ENCODE data around the gene CDC73. TPM values are rescaled to one million over a fixed set of nuclear protein-coding genes. Genes with fewer than 3 reads are reported as not detected.
A peak's percentile ranks its signal among the peaks of the same experiment; 100 is the strongest.

The CDC73 gene
- polyA plus RNA-seq, 1 donor (not counting 4 experiments of a cell fraction or from before 2014, with no cell fraction given) = 45.3 TPM

DNA sequence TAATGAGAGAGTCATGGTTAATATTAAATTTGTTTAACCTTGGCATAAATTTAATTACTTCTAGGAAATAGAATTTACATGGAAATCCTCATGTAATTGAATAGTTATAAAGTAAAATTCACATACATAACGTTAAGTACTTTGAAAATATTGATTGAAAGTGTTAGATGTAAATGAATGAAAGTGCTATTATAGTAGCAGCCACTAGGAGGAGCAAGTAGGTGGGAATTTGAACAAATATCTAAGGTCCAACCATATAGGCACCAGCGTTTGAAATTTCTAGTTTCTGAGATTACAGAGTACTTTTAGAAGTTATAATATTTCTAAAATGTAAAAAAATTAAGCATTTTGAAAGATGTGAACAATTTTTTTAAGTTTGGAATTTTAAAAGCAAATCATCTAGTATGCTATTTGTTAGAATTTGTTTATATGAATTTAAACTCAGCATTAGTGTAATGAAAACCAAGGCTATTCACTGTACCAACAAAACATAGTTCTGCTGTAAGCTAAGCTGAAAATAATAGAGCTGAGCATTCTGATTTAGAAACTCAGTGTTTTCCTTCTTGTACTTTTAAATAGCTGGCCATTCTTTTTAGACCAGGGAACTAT is 61.3 kb downstream of the CDC73 start:
- Histone ChIP-seq H2AFZ (ENCODE audit: control insufficient read depth, low read length) (no peak overlapping the region), H3K4me1 (ENCODE audit: control insufficient read depth, extremely low read depth, insufficient read depth, low read length) (peaks cover 15% of the 10 kb centered on the region), H3K4me3 (ENCODE audit: control insufficient read depth in 2 of 3, extremely low read depth in 1 of 3, insufficient read depth in 2 of 3, low read depth in 1 of 3, low read length in 3 of 3) (no peak overlapping the region), H3K9me3 (ENCODE audit: control insufficient read depth, low read depth, low read length) (no peaks in the 10 kb centered on the region), H3K36me3 (ENCODE audit: control insufficient read depth in 2 of 2, extremely low read depth in 1 of 2, insufficient read depth in 2 of 2, low read length in 2 of 2) (no peaks in the 10 kb centered on the region), H3K4me2 (ENCODE audit: control insufficient read depth, extremely low read depth, insufficient read depth, low read depth, low read length) (no peak overlapping the region), H3K9ac (ENCODE audit: control insufficient read depth, extremely low read depth, insufficient read depth, low read length) (no peak overlapping the region), H3K9me1 (ENCODE audit: control insufficient read depth, extremely low read depth, insufficient read depth, low read length) (no peaks in the 10 kb centered on the region), H3K27ac (ENCODE audit: control insufficient read depth, insufficient read depth, low read length) (no peak overlapping the region), H3K79me2 (ENCODE audit: control insufficient read depth, insufficient read depth, low read length) (peaks cover 47% of the 10 kb centered on the region), H4K20me1 (ENCODE audit: control insufficient read depth, extremely low read depth, insufficient read depth, low read length) (peaks cover 4% of the 10 kb centered on the region), H3K27me3 (ENCODE audit: control insufficient read depth, extremely low read depth, insufficient read depth, low read length) (no peaks in the 10 kb centered on the region)
- DNase-seq (ENCODE audit: low read depth, low spot score) (no peak), FAIRE-seq (no peak)
- dilution Hi-C loops (cut with MboI; ENCODE audit: extremely low pct_ligation_motif_present, low sequenced_read_pairs) = no loop called here
- no peak for TF ChIP-seq EZH2 (IDR thresholded peaks at IDR 0.05; ENCODE audit: low read length)
- TF ChIP-seq, protein P1, sequence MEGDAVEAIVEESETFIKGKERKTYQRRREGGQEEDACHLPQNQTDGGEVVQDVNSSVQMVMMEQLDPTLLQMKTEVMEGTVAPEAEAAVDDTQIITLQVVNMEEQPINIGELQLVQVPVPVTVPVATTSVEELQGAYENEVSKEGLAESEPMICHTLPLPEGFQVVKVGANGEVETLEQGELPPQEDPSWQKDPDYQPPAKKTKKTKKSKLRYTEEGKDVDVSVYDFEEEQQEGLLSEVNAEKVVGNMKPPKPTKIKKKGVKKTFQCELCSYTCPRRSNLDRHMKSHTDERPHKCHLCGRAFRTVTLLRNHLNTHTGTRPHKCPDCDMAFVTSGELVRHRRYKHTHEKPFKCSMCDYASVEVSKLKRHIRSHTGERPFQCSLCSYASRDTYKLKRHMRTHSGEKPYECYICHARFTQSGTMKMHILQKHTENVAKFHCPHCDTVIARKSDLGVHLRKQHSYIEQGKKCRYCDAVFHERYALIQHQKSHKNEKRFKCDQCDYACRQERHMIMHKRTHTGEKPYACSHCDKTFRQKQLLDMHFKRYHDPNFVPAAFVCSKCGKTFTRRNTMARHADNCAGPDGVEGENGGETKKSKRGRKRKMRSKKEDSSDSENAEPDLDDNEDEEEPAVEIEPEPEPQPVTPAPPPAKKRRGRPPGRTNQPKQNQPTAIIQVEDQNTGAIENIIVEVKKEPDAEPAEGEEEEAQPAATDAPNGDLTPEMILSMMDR (optimal IDR thresholded peaks at IDR 0.05 in 1 of 3, IDR thresholded peaks at IDR 0.05 in 1 of 3, conservative IDR thresholded peaks at IDR 0.05 in 1 of 3; ENCODE audit: extremely low read depth in 1 of 3, insufficient read depth in 2 of 3, low read length in 3 of 3) = peak in 2 of 3 experiments; percentile 54 to 62

DNA sequence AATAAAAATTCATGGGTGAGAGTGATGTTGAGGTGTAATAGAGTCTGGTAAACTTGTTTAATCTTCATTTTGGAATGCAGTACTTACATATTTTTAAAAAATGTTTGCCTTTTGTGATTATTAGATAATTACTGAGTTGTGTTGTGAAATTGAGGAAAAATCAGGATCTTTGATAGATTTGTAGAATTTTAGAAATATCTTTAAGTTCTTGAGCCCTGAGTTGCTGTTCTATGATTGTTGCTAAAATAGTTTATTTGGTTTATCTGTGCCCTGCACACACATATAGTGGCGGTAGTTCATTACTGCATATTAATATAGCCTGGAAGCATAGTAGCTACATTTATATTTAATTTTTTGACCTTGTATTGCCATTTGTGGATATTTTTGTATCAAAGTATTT is 62.9 kb downstream of the CDC73 start:
- FAIRE-seq = no peak
- Histone ChIP-seq H3K9ac (ENCODE audit: control insufficient read depth, extremely low read depth, insufficient read depth, low read length) (no peak overlapping the region), H3K4me2 (ENCODE audit: control insufficient read depth, extremely low read depth, insufficient read depth, low read depth, low read length) (no peak overlapping the region)

More for the DNA sequence above, 62.9 kb downstream of the CDC73 start:
- Histone ChIP-seq H3K27ac (ENCODE audit: control insufficient read depth, insufficient read depth, low read length) (no peak overlapping the region), H3K79me2 (ENCODE audit: control insufficient read depth, insufficient read depth, low read length) (peaks cover 60% of the 10 kb centered on the region), H3K36me3 (ENCODE audit: control insufficient read depth in 2 of 2, extremely low read depth in 1 of 2, insufficient read depth in 2 of 2, low read length in 2 of 2) (no peaks in the 10 kb centered on the region), H3K9me3 (ENCODE audit: control insufficient read depth, low read depth, low read length) (no peaks in the 10 kb centered on the region), H3K9me1 (ENCODE audit: control insufficient read depth, extremely low read depth, insufficient read depth, low read length) (no peaks in the 10 kb centered on the region), H4K20me1 (ENCODE audit: control insufficient read depth, extremely low read depth, insufficient read depth, low read length) (peaks cover 4% of the 10 kb centered on the region), H3K4me1 (ENCODE audit: control insufficient read depth, extremely low read depth, insufficient read depth, low read length) (peaks cover 15% of the 10 kb centered on the region), H3K27me3 (ENCODE audit: control insufficient read depth, extremely low read depth, insufficient read depth, low read length) (no peaks in the 10 kb centered on the region), H2AFZ (ENCODE audit: control insufficient read depth, low read length) (no peak overlapping the region), H3K4me3 (ENCODE audit: control insufficient read depth in 2 of 3, extremely low read depth in 1 of 3, insufficient read depth in 2 of 3, low read depth in 1 of 3, low read length in 3 of 3) (no peak overlapping the region)
- DNase-seq (ENCODE audit: low read depth, low spot score) = no peak
- dilution Hi-C loops (cut with MboI; ENCODE audit: extremely low pct_ligation_motif_present, low sequenced_read_pairs) = no loop called here
- TF ChIP-seq, protein P1 (optimal IDR thresholded peaks at IDR 0.05 in 1 of 3, IDR thresholded peaks at IDR 0.05 in 1 of 3, conservative IDR thresholded peaks at IDR 0.05 in 1 of 3; ENCODE audit: extremely low read depth in 1 of 3, insufficient read depth in 2 of 3, low read length in 3 of 3) = no peak
- no peak for TF ChIP-seq EZH2 (IDR thresholded peaks at IDR 0.05; ENCODE audit: low read length)

All from keratinocyte (primary cell).